Heart left ventricle (tissue), 13 donors: ENCODE measurements around the gene UTP18.

Experiments
- CTCF ChIP-seq, 12 donors: fragments of 200-600 bp; sonication (generic) in 4 of 12; IDR thresholded peaks; one replicate each; pipeline versions ENCODE4 v1.5.0 to v1.8.0; 2018 to 2022; ENCODE audit warnings: antibody characterized with exemption in 12 of 12, mild to moderate bottlenecking in 5 of 12
- POLR2A ChIP-seq, 2 donors: fragments of 450-650 bp; IDR thresholded peaks; one replicate each; pipeline ENCODE4 v1.6.1; 2017; ENCODE audit warnings: antibody characterized with exemption in 2 of 2, mild to moderate bottlenecking in 2 of 2, moderate library complexity in 2 of 2
- donor health status: ischemic (EF 13 %, LVEDD 7.1; RV severe dilation, severe dysfunction).
- donor health status: DM: no; HTN: yes; CAD: no.
- donor health status: DM: no; HTN: no; CAD: no.
- donor health status: ischemic (EF 25% LVEDD 6.9; RV normal size, moderate dysfunction).
- donor health status: ischemic (EF 25% LVEDD 5.7; RV mildly dilated, moderate dysfunction).
- donor health status: ischemic (EF 35%, LVEDD 5.7; RV mildly dilated, moderate dysfunction).
- donor health status: nonischemic (EF 11% LVEDD 7.7; RV severe dilation, severe dysfunction).
- donor health status: DM: yes; HTN: yes; CAD: no.
- donor health status: PGD.
- donor health status: ischemic (EF 29% LVEDD 5.4; RV normal size, mild dysfunction).
- donor health status: nonischemic (EF 23%, LVEDD 6.1; RV moderate dilation, normal function).

GRCh38 chr17:51319186-51319585 lies 58.8 kb downstream of the UTP18 start:
- TF ChIP-seq CTCF (IDR thresholded peaks at IDR 0.05) (no peak), POLR2A (IDR thresholded peaks at IDR 0.05) (no peak)
